Left ventricle myocardium inferior (tissue), 1 donor: ENCODE results near the gene OGDH. TPM values are rescaled to one million over a fixed set of nuclear protein-coding genes. Genes with fewer than 3 reads are reported as not detected.

ENCODE experiments used
- DNase-seq: peaks from one replicate; pipeline ENCODE4 v3.0.0-alpha.2; 2020
- H3K27ac ChIP-seq: fragments of 200-600 bp; replicated peaks from 2 replicates; pipeline ENCODE4 v1.8.0; 2021
- H3K27me3 ChIP-seq: fragments of 200-600 bp; 2 replicates; pipeline ENCODE4 v1.8.0; 2021; ENCODE audit warnings: low read depth
- H3K36me3 ChIP-seq: fragments of 200-600 bp; 2 replicates; pipeline ENCODE4 v1.8.0; 2021
- H3K4me1 ChIP-seq: fragments of 200-600 bp; 2 replicates; pipeline ENCODE4 v1.8.0; 2021
- H3K4me3 ChIP-seq: fragments of 200-600 bp; 2 replicates; pipeline ENCODE4 v1.8.0; 2021; ENCODE audit warnings: mild to moderate bottlenecking, moderate library complexity
- H3K9me3 ChIP-seq: fragments of 200-600 bp; replicated peaks from 2 replicates; pipeline ENCODE4 v1.8.0; 2021
- CTCF ChIP-seq: fragments of 200-600 bp; IDR thresholded peaks from 2 replicates; pipeline ENCODE4 v1.8.0; 2021; ENCODE audit warnings: antibody characterized with exemption, mild to moderate bottlenecking, borderline replicate concordance
- intact Hi-C: fragments of 100-400 bp; cut with micrococcal nuclease; formaldehyde crosslinking; loops from one replicate; pipeline ENCODE4 v1.11.0; 2022
- total RNA-seq: library from RNA; stranded (reverse); fragmentation: NEBNext Ultra II Directional; extraction: Animal tissue kit (Norgen Biotek cat#: 25700); gene quantifications from one replicate; pipeline ENCODE4 v1.2.1, GENCODE V29; 2021
- donor health status: DM: no; HTN: yes; CAD: no; lungs with severe emphysema.

Gene OGDH
- total RNA-seq, 1 donor from 2014 or later: 677 TPM

GRCh38 chr7:44639671-44640321 is 33.4 kb downstream of the OGDH start:
- no peak for TF ChIP-seq CTCF
- Histone ChIP-seq H3K36me3 (no peaks in the 10 kb centered on the region), H3K4me1 (peaks cover 91% of the 10 kb centered on the region), H3K4me3 (no peak overlapping the region), H3K9me3 (no peaks in the 10 kb centered on the region), H3K27me3 (no peaks in the 10 kb centered on the region), H3K27ac (peak overlapping the region; percentile 86)
- intact Hi-C loops: no loop called here
- DNase-seq: peak; percentile 36

GRCh38 chr7:44643206-44643605 is 36.8 kb downstream of the OGDH start:
- no peaks in the 10 kb centered on the region for H3K9me3 ChIP-seq
- no peak for TF ChIP-seq CTCF
- peaks cover 27% of the 10 kb centered on the region for H3K36me3 ChIP-seq
- intact Hi-C loops: no loop called here
- peaks cover 78% of the 10 kb centered on the region for H3K4me1 ChIP-seq
- H3K27me3 ChIP-seq: no peaks in the 10 kb centered on the region
- H3K4me3 ChIP-seq: no peak overlapping the region
- no peak for DNase-seq
- peak overlapping the region; percentile 86 for H3K27ac ChIP-seq

GRCh38 chr7:44645254-44645653 is 38.8 kb downstream of the OGDH start:
- H3K27ac ChIP-seq: peak overlapping the region; percentile 86
- peaks cover 46% of the 10 kb centered on the region for H3K36me3 ChIP-seq
- no peaks in the 10 kb centered on the region for H3K9me3 ChIP-seq
- H3K4me3 ChIP-seq: no peak overlapping the region
- intact Hi-C loops: no loop called here
- TF ChIP-seq CTCF: no peak
- H3K27me3 ChIP-seq: no peaks in the 10 kb centered on the region
- peaks cover 64% of the 10 kb centered on the region for H3K4me1 ChIP-seq
- no peak for DNase-seq

- intact Hi-C loops: no loop called here
- Histone ChIP-seq H3K36me3 (peaks cover 50% of the 10 kb centered on the region), H3K4me1 (peaks cover 63% of the 10 kb centered on the region), H3K4me3 (no peak overlapping the region), H3K27ac (peak overlapping the region; percentile 86), H3K9me3 (no peaks in the 10 kb centered on the region), H3K27me3 (no peaks in the 10 kb centered on the region)
- no peak for TF ChIP-seq CTCF
- no peak for DNase-seq
Observed at GRCh38 chr7:44645696-44646095, 39.3 kb downstream of the OGDH start.

GRCh38 chr7:44646176-44646920 is 39.9 kb downstream of the OGDH start:
- Histone ChIP-seq H3K9me3 (no peaks in the 10 kb centered on the region), H3K36me3 (peaks cover 51% of the 10 kb centered on the region), H3K27ac (peak overlapping the region; percentile 81), H3K4me3 (no peak overlapping the region), H3K4me1 (peaks cover 62% of the 10 kb centered on the region), H3K27me3 (no peaks in the 10 kb centered on the region)
- no peak for TF ChIP-seq CTCF
- intact Hi-C loops: no loop called here
- no peak for DNase-seq
